ENCODE data around the gene SIRPD. TPM values are rescaled to one million over a fixed set of nuclear protein-coding genes. Genes with fewer than 3 reads are reported as not detected.

SIRPD gene
- total RNA-seq, 2 donors from 2014 or later = 1.9 TPM; not detected in 1

DNA sequence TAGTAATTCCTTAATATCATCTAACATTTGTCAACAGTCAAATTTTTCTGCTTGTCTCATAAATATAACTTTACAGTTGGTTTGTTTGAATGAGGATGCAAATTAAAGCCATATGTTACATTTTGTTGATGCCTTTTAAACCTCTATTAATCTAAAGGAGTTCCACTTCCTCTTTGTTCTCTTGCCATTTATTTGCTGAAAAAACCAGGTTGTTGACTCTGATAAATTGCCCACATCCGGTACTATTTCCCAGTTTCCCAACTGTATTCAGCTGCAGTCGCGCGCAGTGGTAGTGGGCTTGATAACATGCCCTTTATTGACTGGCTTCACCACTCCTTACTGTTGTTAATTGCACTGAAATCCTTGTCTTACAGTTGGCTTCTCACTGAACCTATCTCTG, 33.5 kb downstream of the SIRPD start:
- no peak for TF ChIP-seq POLR2A (IDR thresholded peaks at IDR 0.05)
- TF ChIP-seq POLR2AphosphoS5 (IDR thresholded peaks at IDR 0.05) = no peak
- H3K4me3 ChIP-seq = no peak overlapping the region
- no peak for DNase-seq (ENCODE audit: low spot score)
- H3K27me3 ChIP-seq (replicated peaks; ENCODE audit: insufficient read depth) = no peaks in the 10 kb centered on the region
- no peak overlapping the region for H3K27ac ChIP-seq
- no peaks in the 10 kb centered on the region for H3K4me1 ChIP-seq (replicated peaks)
- no peaks in the 10 kb centered on the region for H3K9me3 ChIP-seq
- intact Hi-C loops (cut with DNase I) = no loop called here
- WGBS = 20% methylated on average over 4 of the region's 4 CpGs
- H3K36me3 ChIP-seq = no peaks in the 10 kb centered on the region

DNA sequence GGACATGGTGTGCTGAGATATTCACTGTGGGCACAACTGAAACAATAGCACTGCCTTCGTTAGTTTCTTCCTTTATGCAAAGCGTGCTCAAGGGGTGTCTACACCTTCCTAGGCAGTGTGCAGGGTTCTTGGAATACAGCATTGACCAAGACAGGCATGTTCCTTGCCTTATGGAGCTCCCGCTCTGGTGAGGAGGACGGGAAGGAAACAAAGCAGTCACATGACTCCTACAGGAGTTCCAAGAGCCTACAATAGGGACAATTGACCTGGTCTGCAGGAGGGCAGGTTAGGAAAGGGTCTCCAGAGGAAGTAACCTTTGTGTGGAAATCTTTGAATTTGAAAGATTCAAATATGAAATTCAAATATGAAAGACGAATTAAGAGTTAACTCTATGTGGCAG, 40.5 kb downstream of the SIRPD start:
- Histone ChIP-seq H3K4me3 (no peak overlapping the region), H3K36me3 (no peaks in the 10 kb centered on the region), H3K4me1 (replicated peaks) (no peaks in the 10 kb centered on the region), H3K27me3 (replicated peaks; ENCODE audit: insufficient read depth) (no peaks in the 10 kb centered on the region), H3K9me3 (no peaks in the 10 kb centered on the region), H3K27ac (no peak overlapping the region)
- intact Hi-C loops (cut with DNase I) = no loop called here
- 70% methylated on average over 5 of the region's 5 CpGs for WGBS
- DNase-seq (ENCODE audit: low spot score) = no peak
- TF ChIP-seq POLR2A (IDR thresholded peaks at IDR 0.05) = no peak
- TF ChIP-seq, protein P1, sequence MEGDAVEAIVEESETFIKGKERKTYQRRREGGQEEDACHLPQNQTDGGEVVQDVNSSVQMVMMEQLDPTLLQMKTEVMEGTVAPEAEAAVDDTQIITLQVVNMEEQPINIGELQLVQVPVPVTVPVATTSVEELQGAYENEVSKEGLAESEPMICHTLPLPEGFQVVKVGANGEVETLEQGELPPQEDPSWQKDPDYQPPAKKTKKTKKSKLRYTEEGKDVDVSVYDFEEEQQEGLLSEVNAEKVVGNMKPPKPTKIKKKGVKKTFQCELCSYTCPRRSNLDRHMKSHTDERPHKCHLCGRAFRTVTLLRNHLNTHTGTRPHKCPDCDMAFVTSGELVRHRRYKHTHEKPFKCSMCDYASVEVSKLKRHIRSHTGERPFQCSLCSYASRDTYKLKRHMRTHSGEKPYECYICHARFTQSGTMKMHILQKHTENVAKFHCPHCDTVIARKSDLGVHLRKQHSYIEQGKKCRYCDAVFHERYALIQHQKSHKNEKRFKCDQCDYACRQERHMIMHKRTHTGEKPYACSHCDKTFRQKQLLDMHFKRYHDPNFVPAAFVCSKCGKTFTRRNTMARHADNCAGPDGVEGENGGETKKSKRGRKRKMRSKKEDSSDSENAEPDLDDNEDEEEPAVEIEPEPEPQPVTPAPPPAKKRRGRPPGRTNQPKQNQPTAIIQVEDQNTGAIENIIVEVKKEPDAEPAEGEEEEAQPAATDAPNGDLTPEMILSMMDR (IDR thresholded peaks at IDR 0.05) = no peak
- TF ChIP-seq POLR2AphosphoS5 (IDR thresholded peaks at IDR 0.05) = no peak

DNA sequence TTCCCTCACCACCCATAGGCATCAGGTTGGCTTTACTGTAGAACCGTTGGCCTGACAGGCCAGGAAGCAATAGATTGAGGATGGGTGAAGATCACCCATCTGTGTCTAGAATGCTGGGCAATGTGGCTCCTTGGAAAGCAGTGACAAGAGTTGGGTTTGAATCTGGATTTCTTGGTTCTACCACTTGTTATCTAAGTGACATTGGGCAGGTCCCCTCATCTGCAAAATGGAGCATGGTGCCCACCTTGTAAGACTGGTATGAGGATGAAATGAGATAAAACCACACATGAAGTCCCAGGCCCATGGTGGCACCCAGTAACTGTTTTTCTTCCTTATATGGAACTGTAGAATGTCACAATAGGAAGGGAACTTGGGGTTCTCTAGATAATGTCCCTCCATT, 43.7 kb downstream of the SIRPD start:
- TF ChIP-seq, protein P1 (IDR thresholded peaks at IDR 0.05) = no peak
- TF ChIP-seq POLR2AphosphoS5 (IDR thresholded peaks at IDR 0.05) (no peak), POLR2A (IDR thresholded peaks at IDR 0.05) (no peak)
- H3K27ac ChIP-seq = no peak overlapping the region
- H3K36me3 ChIP-seq = no peaks in the 10 kb centered on the region
- H3K4me1 ChIP-seq (replicated peaks) = no peaks in the 10 kb centered on the region
- H3K27me3 ChIP-seq (replicated peaks; ENCODE audit: insufficient read depth) = no peaks in the 10 kb centered on the region
- WGBS = 75% methylated on average over 1 of the region's 1 CpG
- no peak for DNase-seq (ENCODE audit: low spot score)
- no peaks in the 10 kb centered on the region for H3K9me3 ChIP-seq
- no peak overlapping the region for H3K4me3 ChIP-seq
- intact Hi-C loops (cut with DNase I) = no loop called here

DNA sequence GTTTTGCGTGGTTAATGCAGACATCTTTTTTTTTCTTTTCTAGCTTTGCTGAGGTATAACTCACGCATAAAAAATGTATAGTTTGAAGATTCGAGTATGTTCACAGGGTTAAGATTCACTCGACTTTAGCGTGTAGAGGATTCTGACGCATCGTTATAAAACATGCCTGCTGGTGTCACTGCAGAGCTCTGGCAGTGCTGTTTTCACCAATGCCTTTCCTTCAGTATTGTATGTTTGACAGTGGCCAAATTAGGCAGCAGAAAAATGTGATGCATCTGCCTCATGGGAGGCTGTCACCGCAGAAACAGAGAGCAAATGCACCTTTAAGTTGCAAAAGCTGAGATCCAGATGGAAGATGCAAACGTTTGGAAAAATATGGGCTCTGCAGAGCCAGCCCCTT, 48.3 kb downstream of the SIRPD start:
- Histone ChIP-seq H3K9me3 (no peaks in the 10 kb centered on the region), H3K4me3 (no peak overlapping the region), H3K36me3 (no peaks in the 10 kb centered on the region), H3K4me1 (replicated peaks) (no peaks in the 10 kb centered on the region), H3K27ac (no peak overlapping the region), H3K27me3 (replicated peaks; ENCODE audit: insufficient read depth) (no peaks in the 10 kb centered on the region)
- WGBS = 25% methylated on average over 9 of the region's 9 CpGs
- intact Hi-C loops (cut with DNase I) = no loop called here
- DNase-seq (ENCODE audit: low spot score) = no peak
- TF ChIP-seq POLR2A (IDR thresholded peaks at IDR 0.05) (no peak), POLR2AphosphoS5 (IDR thresholded peaks at IDR 0.05) (no peak)
- TF ChIP-seq, protein P1 (IDR thresholded peaks at IDR 0.05) = no peak

DNA sequence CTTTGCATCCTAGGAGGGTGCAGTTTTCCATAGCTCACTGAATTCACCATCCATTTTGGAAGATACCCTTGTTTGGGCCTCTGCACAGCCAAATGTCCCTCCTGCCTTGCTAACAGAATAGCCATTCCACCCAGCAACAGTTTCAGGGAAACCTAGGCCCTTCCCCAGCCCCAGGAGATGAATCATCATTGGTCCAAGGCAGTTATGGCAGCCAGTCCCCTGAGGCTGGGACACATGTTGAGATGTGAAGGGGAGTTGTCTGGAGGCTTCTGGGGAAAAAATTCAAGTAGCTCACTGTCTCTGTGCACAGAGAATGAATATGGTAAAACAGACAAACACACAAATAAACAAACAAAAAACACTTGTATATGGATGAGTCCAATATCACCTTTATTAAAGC, 48.9 kb downstream of the SIRPD start:
- H3K27ac ChIP-seq = no peak overlapping the region
- H3K36me3 ChIP-seq = no peaks in the 10 kb centered on the region
- intact Hi-C loops (cut with DNase I) = no loop called here
- DNase-seq (ENCODE audit: low spot score) = no peak
- H3K4me3 ChIP-seq = no peak overlapping the region
- no peaks in the 10 kb centered on the region for H3K4me1 ChIP-seq (replicated peaks)
- H3K9me3 ChIP-seq = no peaks in the 10 kb centered on the region
- TF ChIP-seq, protein P1 (IDR thresholded peaks at IDR 0.05) = no peak
- no peak for TF ChIP-seq POLR2A (IDR thresholded peaks at IDR 0.05)
- TF ChIP-seq POLR2AphosphoS5 (IDR thresholded peaks at IDR 0.05) = no peak
- H3K27me3 ChIP-seq (replicated peaks; ENCODE audit: insufficient read depth) = no peaks in the 10 kb centered on the region
